Body of pancreas (tissue), 4 donors: Measurements from ENCODE around the gene ARPP21.

Experiments
- POLR2A ChIP-seq, 3 donors: fragments of 450-650 bp; IDR thresholded peaks; one replicate each; pipeline ENCODE4 v1.6.1; 2016; ENCODE audit warnings: antibody characterized with exemption in 3 of 3, mild to moderate bottlenecking in 2 of 3
- TF ChIP-seq, protein P1 (sequence below), 7 experiments: fragments of 450-650 bp in 4 of 7; fragments of 200-600 bp in 3 of 7; sonication (generic) in 3 of 7; IDR thresholded peaks; one replicate each; pipeline ENCODE4 v1.5.1; 2016 to 2019; ENCODE audit warnings: antibody characterized with exemption in 7 of 7

DNA sequence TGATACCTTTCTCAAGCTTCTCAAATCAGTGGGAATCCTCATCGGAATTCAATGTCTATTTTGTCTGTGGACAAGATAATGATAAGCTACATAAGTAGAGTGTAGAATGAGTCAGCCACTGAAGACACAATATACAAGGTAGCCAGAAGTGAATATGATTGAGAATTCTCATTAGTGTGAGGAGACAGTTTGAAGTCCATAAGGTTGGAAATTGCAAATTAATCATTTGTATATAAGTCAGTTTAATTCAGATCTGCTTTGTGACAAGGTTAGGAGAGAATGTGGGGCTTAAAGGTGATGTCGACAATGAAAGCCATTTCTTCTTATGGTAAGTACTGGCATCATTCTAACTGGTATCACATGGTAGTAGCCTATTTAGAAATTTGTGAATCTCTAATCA lies 4.2 kb downstream of the ARPP21 start:
- TF ChIP-seq, protein P1, sequence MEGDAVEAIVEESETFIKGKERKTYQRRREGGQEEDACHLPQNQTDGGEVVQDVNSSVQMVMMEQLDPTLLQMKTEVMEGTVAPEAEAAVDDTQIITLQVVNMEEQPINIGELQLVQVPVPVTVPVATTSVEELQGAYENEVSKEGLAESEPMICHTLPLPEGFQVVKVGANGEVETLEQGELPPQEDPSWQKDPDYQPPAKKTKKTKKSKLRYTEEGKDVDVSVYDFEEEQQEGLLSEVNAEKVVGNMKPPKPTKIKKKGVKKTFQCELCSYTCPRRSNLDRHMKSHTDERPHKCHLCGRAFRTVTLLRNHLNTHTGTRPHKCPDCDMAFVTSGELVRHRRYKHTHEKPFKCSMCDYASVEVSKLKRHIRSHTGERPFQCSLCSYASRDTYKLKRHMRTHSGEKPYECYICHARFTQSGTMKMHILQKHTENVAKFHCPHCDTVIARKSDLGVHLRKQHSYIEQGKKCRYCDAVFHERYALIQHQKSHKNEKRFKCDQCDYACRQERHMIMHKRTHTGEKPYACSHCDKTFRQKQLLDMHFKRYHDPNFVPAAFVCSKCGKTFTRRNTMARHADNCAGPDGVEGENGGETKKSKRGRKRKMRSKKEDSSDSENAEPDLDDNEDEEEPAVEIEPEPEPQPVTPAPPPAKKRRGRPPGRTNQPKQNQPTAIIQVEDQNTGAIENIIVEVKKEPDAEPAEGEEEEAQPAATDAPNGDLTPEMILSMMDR (IDR thresholded peaks at IDR 0.05), result no peak
- TF ChIP-seq POLR2A (IDR thresholded peaks at IDR 0.05), result no peak
